ENCODE measurements around the gene SP6.

SP6 gene

DNA sequence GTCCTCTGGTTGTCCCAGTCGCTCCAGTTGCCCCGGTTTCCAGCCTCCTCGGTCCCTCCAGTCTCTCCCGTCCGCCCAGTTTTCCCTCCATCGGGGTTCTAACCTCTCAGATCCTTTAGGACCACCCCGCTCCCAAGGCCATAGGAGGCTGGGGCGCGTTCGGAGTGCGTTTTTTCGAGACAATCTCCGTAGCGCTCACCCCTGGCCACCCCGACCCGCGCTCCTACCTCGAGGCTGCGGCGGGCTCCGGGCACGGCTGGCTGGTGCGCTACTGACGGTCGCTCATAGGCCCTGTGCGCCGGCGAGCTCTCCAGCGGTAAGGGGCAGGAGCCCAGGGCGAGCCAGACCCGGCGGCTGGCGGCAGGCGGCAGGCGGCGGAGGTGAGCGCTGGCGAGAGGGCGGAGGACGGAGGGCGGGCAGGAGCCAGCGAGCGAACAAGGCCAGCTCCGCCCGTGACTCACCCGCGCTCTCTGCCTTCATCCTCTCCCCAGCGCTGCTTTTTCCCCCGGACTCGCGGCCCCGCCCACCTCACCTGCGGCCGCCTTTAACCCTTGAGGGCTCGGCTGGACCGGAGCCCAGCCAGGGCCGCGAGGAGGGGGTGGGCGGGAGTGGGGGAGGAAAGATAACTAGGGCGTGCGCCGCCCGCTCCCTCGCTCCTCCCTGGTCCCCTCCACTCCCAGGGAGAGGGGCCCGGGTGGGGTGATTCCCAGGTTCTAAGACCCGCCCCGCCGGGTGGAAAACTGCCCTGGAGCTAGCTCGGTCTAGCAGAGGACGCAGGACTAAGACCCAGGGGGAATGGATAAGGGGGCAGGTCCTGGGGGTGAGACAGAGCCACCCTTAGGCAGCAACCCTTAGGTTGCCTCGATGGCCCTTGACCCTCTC, at the start of gene SP6:
Gene SP6 (minus strand): TSS at position 472 of the 882 bp plus-strand sequence. CDS start 2,734 bp downstream, outside the sequence.
- Histone ChIP-seq H3K4me3 (ENCODE audit: low read length) (peak within 1 kb of the TSS; percentile 69), H3K27ac (ENCODE audit: low read length) (no peak within 1 kb of the TSS), H3K27me3 (ENCODE audit: control insufficient read depth, insufficient read depth, low read length) (peaks cover 99% of the 10 kb centered on the region), H3K36me3 (ENCODE audit: control insufficient read depth, low read depth, low read length) (no peaks in the 10 kb centered on the region), H3K9me3 (ENCODE audit: control insufficient read depth, low read depth, low read length) (no peaks in the 10 kb centered on the region), H3K4me1 (ENCODE audit: control insufficient read depth, low read depth, low read length) (peaks cover 23% of the 10 kb centered on the region), H3K9ac (ENCODE audit: low read length) (peak within 1 kb of the TSS; percentile 14)

DNA sequence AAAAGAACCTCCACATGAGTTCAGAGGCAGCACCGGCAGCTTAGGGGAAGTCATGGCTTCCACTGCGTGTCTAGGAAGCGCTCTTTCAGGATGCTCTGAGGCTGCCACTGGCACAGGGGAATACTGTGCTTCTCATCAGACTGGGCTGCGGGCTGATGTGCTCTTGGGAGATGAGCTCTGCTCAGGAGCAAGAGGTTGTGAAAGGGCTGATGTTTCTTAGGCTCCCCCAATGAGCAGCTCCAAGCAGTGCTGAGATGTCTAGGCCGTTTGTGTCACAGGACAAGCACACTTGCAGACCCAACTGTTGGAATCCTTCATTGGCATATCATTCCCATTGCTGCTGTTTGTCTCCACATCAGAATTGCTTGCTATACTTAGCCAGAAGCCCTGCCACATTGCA, 48.7 kb upstream of the SP6 start:
- Histone ChIP-seq H3K4me3 (ENCODE audit: low read length) (no peak overlapping the region), H3K9ac (ENCODE audit: low read length) (no peak overlapping the region), H3K4me1 (ENCODE audit: control insufficient read depth, low read depth, low read length) (peaks cover 17% of the 10 kb centered on the region), H3K9me3 (ENCODE audit: control insufficient read depth, low read depth, low read length) (no peaks in the 10 kb centered on the region), H3K27ac (ENCODE audit: low read length) (no peak overlapping the region), H3K27me3 (ENCODE audit: control insufficient read depth, insufficient read depth, low read length) (no peaks in the 10 kb centered on the region), H3K36me3 (ENCODE audit: control insufficient read depth, low read depth, low read length) (peaks cover 9% of the 10 kb centered on the region)

DNA sequence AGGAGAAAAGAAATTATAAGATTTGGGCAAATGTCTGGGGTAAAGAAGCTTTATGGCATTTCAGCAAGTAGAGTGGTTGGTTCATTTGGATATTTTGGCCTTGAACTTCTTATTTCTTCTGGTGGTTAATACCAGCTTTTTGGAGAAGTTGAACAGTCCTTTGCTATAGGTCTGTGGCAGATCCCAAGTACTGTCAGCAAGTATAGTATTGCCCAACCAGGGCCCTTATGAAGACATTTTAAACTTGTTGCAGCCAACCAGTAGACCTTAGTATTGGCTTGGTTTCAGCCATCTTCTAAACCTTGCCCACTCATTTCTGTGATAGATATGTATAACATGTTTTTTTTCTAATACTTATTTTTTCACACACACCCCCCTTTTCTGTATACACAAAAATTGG, 47.3 kb upstream of the SP6 start:
- Histone ChIP-seq H3K9me3 (ENCODE audit: control insufficient read depth, low read depth, low read length) (no peaks in the 10 kb centered on the region), H3K27ac (ENCODE audit: low read length) (no peak overlapping the region), H3K4me1 (ENCODE audit: control insufficient read depth, low read depth, low read length) (peaks cover 17% of the 10 kb centered on the region), H3K4me3 (ENCODE audit: low read length) (no peak overlapping the region), H3K9ac (ENCODE audit: low read length) (no peak overlapping the region), H3K36me3 (ENCODE audit: control insufficient read depth, low read depth, low read length) (peaks cover 9% of the 10 kb centered on the region), H3K27me3 (ENCODE audit: control insufficient read depth, insufficient read depth, low read length) (no peaks in the 10 kb centered on the region)

DNA sequence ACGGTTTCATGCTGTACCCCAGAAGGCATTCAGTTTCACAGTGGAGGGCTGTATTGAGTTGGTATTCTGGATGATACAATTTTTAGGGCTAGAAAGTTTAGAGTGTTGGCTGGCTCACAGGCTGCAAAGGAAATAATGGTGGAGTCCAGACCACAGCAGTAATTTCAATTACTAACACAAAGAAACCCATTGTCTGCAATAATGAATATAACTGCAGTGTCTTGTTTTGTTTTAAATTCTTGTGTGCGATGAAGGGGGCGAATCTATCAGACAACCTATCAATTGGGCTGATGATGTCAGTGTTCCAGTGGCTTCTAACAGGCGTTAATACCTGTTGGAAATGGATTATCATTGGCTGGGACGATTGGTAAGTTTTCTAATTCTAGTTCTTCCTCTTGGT, 46.6 kb upstream of the SP6 start:
- H3K4me3 ChIP-seq (ENCODE audit: low read length) = peak overlapping the region; percentile 96
- H3K9ac ChIP-seq (ENCODE audit: low read length) = no peak overlapping the region
- H3K4me1 ChIP-seq (ENCODE audit: control insufficient read depth, low read depth, low read length) = peaks cover 16% of the 10 kb centered on the region
- peaks cover 9% of the 10 kb centered on the region for H3K36me3 ChIP-seq (ENCODE audit: control insufficient read depth, low read depth, low read length)
- H3K27me3 ChIP-seq (ENCODE audit: control insufficient read depth, insufficient read depth, low read length) = no peaks in the 10 kb centered on the region
- no peaks in the 10 kb centered on the region for H3K9me3 ChIP-seq (ENCODE audit: control insufficient read depth, low read depth, low read length)
- H3K27ac ChIP-seq (ENCODE audit: low read length) = no peak overlapping the region

DNA sequence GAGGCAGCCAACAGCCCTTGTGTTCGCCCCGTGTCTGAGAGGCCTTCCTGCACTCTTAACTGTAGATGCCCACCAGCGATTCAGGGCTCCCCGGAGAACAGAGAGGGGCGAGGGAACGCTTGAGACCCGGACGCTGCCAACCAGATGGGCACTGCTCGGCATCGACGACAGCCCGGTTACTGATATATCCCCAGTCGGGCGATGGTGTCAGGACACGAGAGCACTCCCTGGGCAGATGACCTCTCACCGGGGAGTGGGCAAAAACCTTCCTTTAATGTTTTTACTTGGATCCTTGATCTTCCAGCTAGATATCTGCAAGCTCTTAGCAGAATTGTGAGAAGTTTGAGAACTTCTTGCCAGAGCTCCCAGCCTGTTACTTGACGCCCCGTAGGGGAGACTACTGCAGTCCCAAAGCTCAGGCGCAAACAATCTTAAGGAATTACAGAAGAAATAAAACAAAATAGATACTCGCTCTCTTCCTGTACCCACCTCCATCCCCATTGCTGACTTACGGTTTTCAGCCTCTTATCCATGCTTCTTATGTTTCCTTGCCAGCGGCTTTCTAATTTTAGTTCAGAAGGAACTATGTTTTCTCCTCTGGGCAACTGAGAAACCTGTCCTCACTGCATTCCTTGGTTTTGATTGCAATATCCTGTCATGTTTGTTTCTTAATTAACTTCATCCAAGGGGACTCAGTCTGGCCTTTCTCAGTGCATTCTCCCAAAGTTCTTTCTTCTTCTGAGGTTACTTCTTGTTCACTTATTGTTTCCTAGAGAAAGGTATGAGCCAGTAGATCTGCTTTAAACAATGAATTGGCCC, 45.9 kb upstream of the SP6 start:
- no peak overlapping the region for H3K27ac ChIP-seq (ENCODE audit: low read length)

DNA sequence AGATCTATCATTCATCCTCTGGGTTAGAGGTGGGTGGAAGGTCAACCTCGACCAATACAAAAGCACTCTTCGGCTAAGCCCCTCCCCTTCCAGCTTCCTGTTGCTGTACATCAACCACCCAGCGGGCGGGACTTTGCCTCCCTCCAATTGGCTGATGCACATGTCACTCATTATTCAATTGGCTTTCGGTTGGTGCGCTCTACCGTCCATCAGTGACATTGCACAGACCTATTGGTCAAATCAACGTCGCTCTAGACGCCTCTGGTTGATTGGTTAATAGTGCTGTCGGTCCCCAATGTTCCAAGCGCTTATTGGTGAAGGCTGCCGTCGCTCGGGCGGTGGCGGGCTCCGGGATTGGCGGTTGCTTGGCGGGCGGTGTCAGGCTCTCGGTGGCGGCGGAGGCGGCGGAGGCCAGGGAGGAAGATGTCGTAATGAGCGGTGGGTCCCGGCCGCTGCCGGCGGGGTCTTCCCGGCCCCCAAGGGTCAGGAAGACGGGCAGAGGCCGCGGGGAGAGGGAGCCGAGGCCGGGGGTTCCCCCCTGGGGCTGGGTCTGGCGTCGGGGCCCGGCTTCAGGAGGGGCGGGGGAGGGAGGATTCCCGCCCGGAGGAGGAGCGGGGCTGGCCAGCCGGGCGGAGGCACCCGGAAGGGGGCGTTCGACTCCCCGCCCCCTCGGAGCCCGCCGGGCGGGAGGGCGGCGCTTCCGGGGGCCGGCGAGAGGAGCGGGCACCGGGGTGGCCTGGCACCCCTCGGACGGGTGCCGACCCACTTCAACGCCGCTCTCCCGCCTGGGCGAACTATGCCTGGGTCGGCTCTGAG, 45.1 kb upstream of the SP6 start, which contains the start of gene SP2:
Gene SP2 (plus strand): TSS at position 381 of the 816 bp plus-strand sequence. CDS start 51 bp downstream, at position 432.
- Histone ChIP-seq H3K9me3 (ENCODE audit: control insufficient read depth, low read depth, low read length) (no peaks in the 10 kb centered on the region), H3K9ac (ENCODE audit: low read length) (peak within 1 kb of the TSS; percentile 81), H3K4me1 (ENCODE audit: control insufficient read depth, low read depth, low read length) (peaks cover 4% of the 10 kb centered on the region), H3K36me3 (ENCODE audit: control insufficient read depth, low read depth, low read length) (peaks cover 9% of the 10 kb centered on the region), H3K27me3 (ENCODE audit: control insufficient read depth, insufficient read depth, low read length) (no peaks in the 10 kb centered on the region), H3K4me3 (ENCODE audit: low read length) (peak within 1 kb of the TSS; percentile 96), H3K27ac (ENCODE audit: low read length) (no peak within 1 kb of the TSS)

More for the DNA sequence above, 45.9 kb upstream of the SP6 start:
- peaks cover 9% of the 10 kb centered on the region for H3K36me3 ChIP-seq (ENCODE audit: control insufficient read depth, low read depth, low read length)
- H3K27me3 ChIP-seq (ENCODE audit: control insufficient read depth, insufficient read depth, low read length) = no peaks in the 10 kb centered on the region
- H3K9me3 ChIP-seq (ENCODE audit: control insufficient read depth, low read depth, low read length) = no peaks in the 10 kb centered on the region
- peak overlapping the region; percentile 81 for H3K9ac ChIP-seq (ENCODE audit: low read length)
- H3K4me1 ChIP-seq (ENCODE audit: control insufficient read depth, low read depth, low read length) = peaks cover 10% of the 10 kb centered on the region
- H3K4me3 ChIP-seq (ENCODE audit: low read length) = peak overlapping the region; percentile 96

DNA sequence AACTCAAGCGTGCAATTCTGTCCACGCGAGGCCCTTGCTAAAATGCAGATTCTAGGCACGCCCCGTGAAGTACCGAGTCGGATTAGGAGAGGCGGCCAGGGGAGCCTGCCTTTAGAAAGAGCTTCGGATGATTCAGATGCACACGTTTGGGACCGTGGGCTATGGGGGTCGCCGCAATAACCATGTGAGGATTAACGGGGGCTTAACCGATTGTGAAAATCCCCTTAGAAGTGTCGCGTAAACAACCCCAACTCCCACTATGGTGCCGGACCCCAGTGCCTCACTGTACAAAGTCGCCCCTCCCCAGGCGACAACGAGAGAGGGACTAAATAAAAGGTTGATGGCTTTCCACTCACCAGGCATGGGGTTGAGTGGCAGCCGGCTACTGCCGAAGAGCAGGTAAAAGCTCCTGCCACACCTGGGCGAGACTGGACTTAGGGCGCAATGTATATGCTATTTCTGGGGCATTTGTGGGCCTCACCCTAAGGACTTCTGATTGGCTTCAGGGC, 44.4 kb upstream of the SP6 start:
- Histone ChIP-seq H3K27ac (ENCODE audit: low read length) (no peak overlapping the region), H3K27me3 (ENCODE audit: control insufficient read depth, insufficient read depth, low read length) (no peaks in the 10 kb centered on the region), H3K36me3 (ENCODE audit: control insufficient read depth, low read depth, low read length) (peaks cover 9% of the 10 kb centered on the region), H3K4me1 (ENCODE audit: control insufficient read depth, low read depth, low read length) (no peaks in the 10 kb centered on the region), H3K9me3 (ENCODE audit: control insufficient read depth, low read depth, low read length) (no peaks in the 10 kb centered on the region), H3K9ac (ENCODE audit: low read length) (peak overlapping the region; percentile 57), H3K4me3 (ENCODE audit: low read length) (peak overlapping the region; percentile 79)

DNA sequence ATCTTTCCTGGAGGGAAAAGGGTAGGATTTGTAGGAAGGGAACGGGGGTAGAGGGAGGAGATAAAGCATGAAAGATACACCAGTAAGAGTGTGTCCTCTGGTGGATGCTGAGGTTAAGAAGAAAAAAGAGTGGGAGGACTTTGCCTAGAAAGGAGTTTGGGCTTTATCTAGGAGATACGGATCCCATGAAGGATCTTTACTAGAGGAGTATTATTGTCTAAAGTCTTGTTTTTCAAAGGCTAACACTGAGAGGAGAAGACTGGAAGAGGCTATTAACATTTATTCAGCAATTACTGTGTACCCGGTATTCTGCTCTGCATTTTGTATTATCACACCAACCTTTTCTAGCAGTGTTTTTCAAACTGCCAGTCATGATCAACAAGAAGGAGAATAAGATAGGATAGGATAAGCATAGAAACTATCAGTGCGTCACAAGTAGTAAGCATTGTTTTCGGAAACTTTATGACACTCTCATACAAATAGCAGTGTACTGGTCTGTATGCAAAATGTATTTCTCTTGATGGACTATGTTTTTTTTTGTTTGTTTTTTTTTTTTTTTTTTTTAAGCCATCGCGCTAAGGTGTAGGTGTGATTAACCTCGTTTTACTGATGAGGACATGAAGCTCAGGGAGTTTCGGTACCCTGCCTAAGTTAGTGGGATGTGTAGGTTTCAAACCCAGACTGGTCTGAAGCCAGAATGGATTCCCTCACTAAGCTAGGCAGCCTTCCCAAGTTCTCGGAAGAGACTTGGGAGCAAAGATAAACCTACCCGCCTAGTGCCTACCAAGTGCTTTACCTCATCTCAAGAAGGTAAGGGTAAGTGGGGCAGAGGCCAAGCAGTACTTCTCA, 43.8 kb upstream of the SP6 start:
- Histone ChIP-seq H3K4me1 (ENCODE audit: control insufficient read depth, low read depth, low read length) (no peaks in the 10 kb centered on the region), H3K9ac (ENCODE audit: low read length) (peak overlapping the region; percentile 57), H3K27ac (ENCODE audit: low read length) (no peak overlapping the region)

DNA sequence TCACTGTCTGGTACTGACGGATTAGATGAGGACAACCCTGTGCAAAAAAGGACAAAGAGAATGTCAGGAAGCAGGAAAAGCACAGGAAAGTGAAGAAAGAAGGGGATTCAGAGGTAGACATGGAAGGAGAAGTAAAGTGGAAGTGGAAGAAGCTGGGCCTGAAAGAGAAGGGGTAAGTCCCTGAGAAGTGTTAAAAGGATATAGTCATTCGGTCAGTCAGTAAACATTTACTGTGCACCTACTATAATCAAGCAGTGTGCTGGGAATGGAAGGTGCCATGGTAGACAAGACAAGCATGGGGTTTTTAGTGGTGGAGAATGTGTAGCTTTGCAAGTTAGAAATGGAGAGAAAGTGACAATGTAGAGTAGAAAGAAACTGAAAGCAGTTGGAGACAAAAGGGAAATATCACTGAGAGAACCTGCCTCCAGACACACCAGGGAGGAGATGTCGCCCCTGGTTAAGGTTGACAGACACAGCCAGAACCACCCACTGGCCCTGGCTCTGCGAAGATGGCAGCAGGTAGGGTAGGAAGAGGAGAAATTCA, 40.7 kb upstream of the SP6 start:
- no peaks in the 10 kb centered on the region for H3K4me1 ChIP-seq (ENCODE audit: control insufficient read depth, low read depth, low read length)
- no peak overlapping the region for H3K4me3 ChIP-seq (ENCODE audit: low read length)
- H3K9ac ChIP-seq (ENCODE audit: low read length) = no peak overlapping the region
- H3K9me3 ChIP-seq (ENCODE audit: control insufficient read depth, low read depth, low read length) = no peaks in the 10 kb centered on the region
- H3K36me3 ChIP-seq (ENCODE audit: control insufficient read depth, low read depth, low read length) = no peaks in the 10 kb centered on the region
- H3K27me3 ChIP-seq (ENCODE audit: control insufficient read depth, insufficient read depth, low read length) = no peaks in the 10 kb centered on the region
- H3K27ac ChIP-seq (ENCODE audit: low read length) = no peak overlapping the region

More for the DNA sequence above, 43.8 kb upstream of the SP6 start:
- Histone ChIP-seq H3K4me3 (ENCODE audit: low read length) (peak overlapping the region; percentile 79), H3K36me3 (ENCODE audit: control insufficient read depth, low read depth, low read length) (peaks cover 9% of the 10 kb centered on the region), H3K27me3 (ENCODE audit: control insufficient read depth, insufficient read depth, low read length) (no peaks in the 10 kb centered on the region), H3K9me3 (ENCODE audit: control insufficient read depth, low read depth, low read length) (no peaks in the 10 kb centered on the region)
